HG02938 (cell line): ENCODE data around the gene PDE9A.
"Not testable (repeated sequence)": the region's sequence is repeated elsewhere in the genome, so short reads cannot be mapped to it uniquely, and the experiment has no call there.

Experiments
- ATAC-seq: cut with Tn5 transposase; IDR thresholded peaks from one replicate; pipeline ENCODE4 v1.9.1; 2021; ENCODE audit warnings: mild to moderate bottlenecking, moderate library complexity; ENCODE audit not compliant: unreplicated experiment

Gene PDE9A

GRCh38 chr21:42704861-42705260, 51.4 kb downstream of the PDE9A start:
- ATAC-seq, result no peak

GRCh38 chr21:42705346-42705745, 51.9 kb downstream of the PDE9A start:
- no peak for ATAC-seq

GRCh38 chr21:42705746-42706374, 52.4 kb downstream of the PDE9A start:
- no peak for ATAC-seq

- ATAC-seq, result no peak
These were observed 53.3 kb downstream of the PDE9A start for GRCh38 chr21:42706765-42707164.

- ATAC-seq, result no peak
These were observed 53.9 kb downstream of the PDE9A start for GRCh38 chr21:42707207-42707830.

- ATAC-seq, result no peak
These were observed 54.7 kb downstream of the PDE9A start for GRCh38 chr21:42708107-42708506.

GRCh38 chr21:42708916-42709315, 55.5 kb downstream of the PDE9A start:
- not testable (repeated sequence) for ATAC-seq

GRCh38 chr21:42711667-42712066, 58.2 kb downstream of the PDE9A start:
- no peak for ATAC-seq

- ATAC-seq, result not testable (repeated sequence)
These were observed 62.0 kb downstream of the PDE9A start for GRCh38 chr21:42715427-42715826.

- ATAC-seq, result no peak
These were observed 62.7 kb downstream of the PDE9A start for GRCh38 chr21:42716074-42716473.

GRCh38 chr21:42720484-42720883, 67.1 kb downstream of the PDE9A start:
- not testable (repeated sequence) for ATAC-seq

- ATAC-seq, result no peak
These were observed 68.0 kb downstream of the PDE9A start for GRCh38 chr21:42721341-42721824.

- no peak for ATAC-seq
These were observed 68.7 kb downstream of the PDE9A start for GRCh38 chr21:42722153-42722552.

GRCh38 chr21:42722808-42723473, 69.5 kb downstream of the PDE9A start:
- no peak for ATAC-seq

- ATAC-seq, result no peak
These were observed 71.0 kb downstream of the PDE9A start for GRCh38 chr21:42724226-42724920.

- no peak for ATAC-seq
These were observed 72.1 kb downstream of the PDE9A start for GRCh38 chr21:42725416-42725930.

GRCh38 chr21:42731264-42732032, 78.0 kb downstream of the PDE9A start:
- no peak for ATAC-seq

- no peak for ATAC-seq
These were observed 78.6 kb downstream of the PDE9A start for GRCh38 chr21:42732033-42732410.

- ATAC-seq, result no peak
These were observed 79.7 kb downstream of the PDE9A start for GRCh38 chr21:42733037-42733627.

GRCh38 chr21:42733874-42734273, 80.5 kb downstream of the PDE9A start:
- no peak for ATAC-seq
